Stimulated activated naive CD8-positive, alpha-beta T cell treated with anti-CD3 and anti-CD28 coated beads, Interleukin-15, Interleukin-2, amounts not matched to agents 100 U/mL and 50 U/mL, for 24 hours (primary cell): ENCODE results near the gene COBL.

Source experiments
- ATAC-seq: fragments of 150-1000 bp; cut with Tn5 transposase; one replicate; pipeline ENCODE4 v1.10.0; 2021
- DNase-seq: peaks from one replicate; pipeline ENCODE4 v3.0.0; 2021

COBL gene

DNA sequence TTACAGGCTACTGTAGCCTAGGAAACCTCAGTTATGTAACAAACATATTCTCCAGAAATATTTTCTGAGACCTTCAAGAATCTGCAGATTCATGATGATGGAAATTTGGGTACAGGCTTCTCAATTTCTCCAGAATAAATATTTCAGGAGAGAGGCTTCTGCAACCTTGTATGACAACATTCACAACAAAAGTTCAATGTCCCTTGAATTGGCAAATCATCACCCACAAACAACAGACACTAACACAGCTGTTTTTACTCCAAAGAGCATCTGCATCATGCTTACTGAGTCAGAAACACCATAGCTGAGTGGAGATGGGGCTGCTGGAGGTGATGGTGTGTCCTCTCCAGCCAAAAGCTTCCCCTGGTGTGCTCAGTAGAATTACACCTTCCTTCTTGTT is 9.3 kb upstream of the COBL start:
- no peak for DNase-seq
- no peak for ATAC-seq

DNA sequence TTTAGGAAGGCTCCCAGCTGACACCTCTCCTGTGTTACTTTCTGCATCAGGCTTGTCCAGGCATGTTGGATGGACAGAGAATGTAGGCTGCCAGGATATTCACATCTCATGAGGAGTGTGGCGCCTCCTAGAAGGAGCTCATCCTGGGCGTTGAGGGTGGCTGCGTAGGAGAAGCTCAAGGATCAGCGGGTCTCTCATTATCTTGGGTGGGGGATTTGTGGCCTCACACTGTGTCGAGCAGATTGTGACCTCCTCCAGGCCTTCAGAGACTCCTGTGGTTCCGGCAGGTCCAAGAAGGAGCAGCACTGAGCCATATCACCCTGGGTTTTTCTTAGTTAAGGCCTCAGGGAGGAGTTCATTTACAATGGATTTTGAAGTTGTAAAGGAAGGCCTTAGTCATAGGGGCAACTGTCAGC is 8.7 kb upstream of the COBL start:
- no peak for ATAC-seq

DNA sequence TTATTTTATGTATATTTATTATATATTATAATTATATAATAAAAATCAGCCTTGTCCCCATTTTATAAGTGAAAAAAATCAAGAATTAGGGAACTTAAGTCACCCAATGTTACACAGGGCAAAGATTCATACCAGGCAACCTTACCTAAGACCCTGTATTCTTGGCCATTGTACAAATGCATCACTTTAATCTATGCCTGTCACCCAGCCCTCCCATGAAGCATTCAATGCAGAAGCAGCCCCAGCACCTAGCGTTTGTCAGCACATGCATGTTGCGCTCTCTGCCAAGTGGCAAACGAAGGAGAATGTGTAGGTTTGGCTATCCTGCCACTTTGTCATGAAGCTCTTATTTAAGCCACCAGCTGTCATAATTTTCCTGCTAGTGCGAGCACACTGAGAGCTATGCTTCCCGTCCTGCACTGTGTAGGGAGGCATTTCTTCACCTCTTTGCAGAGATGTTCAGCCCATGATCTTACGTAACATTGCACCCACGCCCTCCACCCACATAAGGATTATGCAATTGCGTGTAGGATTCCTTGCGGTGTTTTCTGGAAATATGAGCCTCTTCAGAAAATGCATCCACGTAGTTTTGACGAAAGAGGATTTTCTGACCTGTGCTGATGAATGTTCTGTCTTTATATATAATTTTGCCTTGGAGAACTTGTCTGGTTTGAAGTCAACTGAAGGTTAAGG is 7.7 kb upstream of the COBL start:
- DNase-seq (no peak), ATAC-seq (no peak)

More for the DNA sequence above, 8.7 kb upstream of the COBL start:
- DNase-seq = no peak

DNA sequence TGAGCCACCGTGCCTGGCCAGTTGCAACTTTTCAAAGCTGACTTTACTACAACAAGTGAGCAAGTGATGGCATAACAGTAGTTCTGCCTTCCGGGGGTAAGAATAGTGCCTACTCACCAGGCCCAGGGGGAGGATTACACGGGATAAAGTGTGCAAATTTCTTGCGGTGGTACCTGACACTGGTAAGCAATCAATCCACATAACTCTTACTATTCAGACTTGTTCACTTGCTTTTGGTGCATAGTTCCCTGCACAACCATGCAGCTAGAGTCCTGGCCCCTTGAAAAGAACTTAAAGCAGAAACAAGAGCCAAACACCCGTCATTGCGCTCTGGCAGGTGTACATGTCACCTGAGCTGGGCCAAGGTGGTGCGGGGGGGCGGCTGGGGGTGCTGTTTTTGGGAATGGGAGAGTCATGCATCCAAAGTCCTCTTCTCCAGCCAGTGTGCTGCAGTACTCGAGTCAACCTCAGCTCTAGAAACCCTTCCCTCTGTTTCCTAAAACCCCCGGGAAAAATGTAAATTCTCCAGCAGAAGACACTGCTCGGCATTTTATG is 5.4 kb upstream of the COBL start:
- ATAC-seq (no peak), DNase-seq (no peak)

DNA sequence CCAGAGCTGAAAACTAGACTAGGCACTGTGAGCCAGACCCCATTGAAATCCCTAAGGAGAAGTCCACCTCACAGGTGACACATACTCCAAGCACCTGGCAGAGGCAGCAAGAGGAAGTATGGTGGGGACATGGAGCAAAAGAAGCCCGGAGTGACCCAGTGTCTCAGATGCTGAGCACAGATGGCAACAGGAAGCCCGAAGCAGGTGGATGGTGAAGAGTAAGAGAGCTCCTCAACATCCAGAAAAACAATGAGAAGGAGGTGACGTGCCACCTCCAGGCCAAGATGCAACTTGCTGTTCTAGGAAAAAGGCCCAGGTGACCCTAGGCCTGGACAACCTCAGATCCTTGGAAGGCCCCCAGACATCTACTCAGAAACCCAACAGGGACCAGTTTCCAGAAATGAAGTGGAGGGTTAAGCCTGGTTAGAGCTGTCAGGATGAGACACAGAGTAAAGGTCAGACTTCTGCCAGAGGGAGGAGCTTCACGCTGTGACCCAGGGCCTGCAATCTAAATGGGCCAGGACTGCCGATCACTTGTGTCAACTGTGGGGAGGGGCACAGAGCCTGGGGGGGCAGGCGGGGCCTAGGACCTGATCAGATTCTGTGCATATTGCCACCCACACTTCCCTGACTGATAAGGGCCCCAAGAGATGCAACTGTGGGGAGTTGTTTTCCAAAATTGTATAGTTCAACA is 2.4 kb upstream of the COBL start:
- no peak for ATAC-seq

DNA sequence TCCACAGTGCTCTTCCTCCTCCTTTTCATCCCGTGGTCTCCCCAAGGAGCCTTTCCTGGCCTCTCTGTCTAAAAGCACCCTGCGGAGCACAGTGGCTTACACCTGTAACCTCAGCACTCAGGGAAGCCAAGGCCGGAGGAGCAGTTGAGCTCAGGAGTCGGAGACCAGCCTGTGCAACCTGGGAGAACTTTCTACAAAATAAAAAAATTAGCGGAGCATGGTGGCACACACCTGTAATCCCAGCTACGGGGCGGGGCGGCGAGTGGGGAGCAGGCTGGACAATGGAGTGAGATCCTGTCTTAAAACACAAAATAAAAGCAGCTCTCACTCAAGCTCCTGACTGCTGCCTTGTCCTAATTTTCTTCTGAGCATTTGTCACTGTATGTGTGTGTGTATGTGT is 1.4 kb upstream of the COBL start:
- ATAC-seq (no peak), DNase-seq (no peak)

More for the DNA sequence above, 2.4 kb upstream of the COBL start:
- DNase-seq = no peak

DNA sequence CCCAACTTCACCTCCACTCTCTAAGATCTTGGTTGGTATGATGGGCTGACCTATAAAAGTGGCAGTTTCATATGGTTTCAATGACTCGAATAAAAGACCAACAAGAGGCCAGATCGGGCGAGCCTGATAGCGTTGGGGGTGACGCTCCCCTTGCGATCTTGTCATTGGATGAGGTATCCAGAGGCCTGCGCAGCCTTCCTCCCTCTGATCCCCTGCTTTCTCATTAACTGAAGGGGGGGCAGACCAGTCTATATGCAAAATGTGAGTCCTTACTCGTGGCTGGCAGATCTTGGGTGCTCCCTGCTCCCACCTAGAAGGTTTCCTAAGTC is 937 bp upstream of the COBL start:
- ATAC-seq (no peak), DNase-seq (no peak)

DNA sequence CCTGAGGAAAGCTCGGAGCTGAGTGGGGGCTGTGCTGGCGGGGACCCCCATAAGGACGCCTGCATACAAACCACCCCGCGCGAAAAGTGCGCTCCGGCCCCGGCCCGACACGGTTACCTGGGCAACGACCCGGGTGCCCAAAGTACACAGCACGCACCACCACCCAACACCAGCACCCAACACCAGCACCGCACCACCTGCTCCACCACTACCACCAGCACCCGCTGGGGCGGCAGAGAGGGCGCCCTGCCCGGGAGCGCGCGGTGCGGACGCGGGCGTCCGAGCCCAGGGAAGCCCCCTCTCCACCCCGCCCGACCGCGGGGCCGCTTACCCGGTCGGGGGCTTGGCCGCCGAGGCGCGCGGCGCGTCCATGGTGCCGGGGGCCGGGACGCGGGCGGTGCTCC is 345 bp downstream of the COBL start:
- no peak for DNase-seq
- no peak for ATAC-seq

DNA sequence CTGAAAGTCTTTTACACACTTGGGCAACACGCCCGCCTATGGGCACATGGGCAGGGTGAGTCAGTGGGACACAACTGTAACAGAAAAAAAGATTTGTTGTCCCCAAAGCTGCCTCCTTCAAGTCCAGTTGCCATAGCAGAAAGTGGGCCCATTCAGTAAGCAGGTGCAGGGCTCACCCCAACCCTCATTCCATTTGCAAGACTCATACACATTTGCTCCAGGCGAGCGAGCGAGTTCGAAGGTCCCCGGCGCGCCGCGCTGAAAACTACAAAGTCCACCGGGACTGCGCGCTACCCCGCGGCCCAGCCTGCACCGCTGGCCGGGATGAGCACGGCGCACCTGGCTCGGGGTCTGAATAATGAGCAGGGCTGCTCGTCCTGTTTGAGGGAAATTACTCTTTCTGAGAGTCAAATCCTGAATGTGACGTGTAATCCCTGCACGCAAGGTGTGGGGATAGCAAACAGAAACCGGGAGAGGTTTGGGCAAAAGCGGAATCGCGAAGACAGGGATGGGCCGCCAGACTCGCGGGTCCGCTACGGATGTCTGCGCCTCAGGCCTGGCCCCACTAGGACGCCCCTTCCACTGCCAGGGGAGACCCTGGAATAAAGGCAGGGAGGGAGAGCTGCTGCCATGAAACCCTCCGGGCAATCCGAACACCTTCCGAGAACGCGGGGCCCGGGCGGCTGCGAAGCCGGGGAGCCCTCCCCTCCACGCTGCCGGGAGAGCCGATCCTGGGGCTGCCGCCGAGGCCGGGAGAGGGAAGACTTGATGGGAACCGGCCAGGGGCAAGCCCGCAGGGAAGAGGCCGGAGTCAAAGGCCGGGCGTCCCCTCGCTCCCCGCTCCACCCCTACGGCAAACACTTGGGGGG is 982 bp downstream of the COBL start:
- DNase-seq = no peak
- no peak for ATAC-seq

DNA sequence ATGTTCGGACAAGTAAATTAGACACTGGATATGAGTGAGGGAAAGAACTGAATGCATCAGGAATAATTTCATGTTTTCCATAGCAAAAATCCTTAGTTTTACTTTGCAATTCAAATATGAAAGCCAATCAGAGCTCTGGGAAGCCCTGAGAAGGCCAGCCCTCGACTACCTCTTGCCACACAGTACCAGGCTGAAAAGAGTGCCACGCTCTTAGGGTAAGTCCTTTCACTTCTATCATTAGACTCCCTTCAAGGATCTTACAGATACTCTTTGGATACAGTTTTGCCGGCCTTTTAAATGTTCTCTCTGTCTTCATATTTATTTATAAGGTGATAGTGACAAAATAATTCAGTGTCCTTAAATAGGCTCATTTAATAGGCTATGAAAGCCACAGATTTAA is 1.9 kb downstream of the COBL start:
- no peak for DNase-seq
- no peak for ATAC-seq

DNA sequence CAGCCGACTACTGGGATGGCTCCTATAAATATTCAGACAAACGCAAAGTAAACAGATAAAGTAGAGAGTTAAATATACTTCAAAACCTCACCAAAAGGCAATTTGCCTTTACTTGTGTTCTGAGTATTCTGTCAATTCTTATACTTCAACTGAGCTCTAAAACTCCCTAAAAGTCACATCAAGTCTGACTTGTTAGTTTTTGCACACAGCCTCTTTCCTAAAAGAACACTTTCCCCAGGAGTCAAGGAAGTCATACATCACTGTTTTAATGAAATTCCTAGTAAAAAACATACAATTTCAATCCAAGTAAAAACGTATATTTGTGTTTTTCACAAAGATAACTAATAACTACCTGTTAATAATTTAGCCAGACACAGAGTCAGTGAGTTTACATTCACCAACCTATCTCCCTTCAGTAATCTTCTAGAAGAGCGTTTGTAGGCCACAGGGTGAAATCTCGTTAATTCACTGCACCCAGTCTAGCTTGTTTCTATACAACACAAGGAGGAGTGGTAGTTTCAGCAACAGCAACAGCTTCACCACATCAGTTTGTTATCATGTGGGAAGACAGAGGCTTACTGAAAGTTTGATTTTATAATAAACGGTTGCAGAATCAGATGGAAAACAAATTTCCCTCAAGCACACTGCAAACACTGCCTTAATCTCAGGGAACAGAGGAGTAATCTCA is 2.7 kb downstream of the COBL start:
- no peak for ATAC-seq
- no peak for DNase-seq

DNA sequence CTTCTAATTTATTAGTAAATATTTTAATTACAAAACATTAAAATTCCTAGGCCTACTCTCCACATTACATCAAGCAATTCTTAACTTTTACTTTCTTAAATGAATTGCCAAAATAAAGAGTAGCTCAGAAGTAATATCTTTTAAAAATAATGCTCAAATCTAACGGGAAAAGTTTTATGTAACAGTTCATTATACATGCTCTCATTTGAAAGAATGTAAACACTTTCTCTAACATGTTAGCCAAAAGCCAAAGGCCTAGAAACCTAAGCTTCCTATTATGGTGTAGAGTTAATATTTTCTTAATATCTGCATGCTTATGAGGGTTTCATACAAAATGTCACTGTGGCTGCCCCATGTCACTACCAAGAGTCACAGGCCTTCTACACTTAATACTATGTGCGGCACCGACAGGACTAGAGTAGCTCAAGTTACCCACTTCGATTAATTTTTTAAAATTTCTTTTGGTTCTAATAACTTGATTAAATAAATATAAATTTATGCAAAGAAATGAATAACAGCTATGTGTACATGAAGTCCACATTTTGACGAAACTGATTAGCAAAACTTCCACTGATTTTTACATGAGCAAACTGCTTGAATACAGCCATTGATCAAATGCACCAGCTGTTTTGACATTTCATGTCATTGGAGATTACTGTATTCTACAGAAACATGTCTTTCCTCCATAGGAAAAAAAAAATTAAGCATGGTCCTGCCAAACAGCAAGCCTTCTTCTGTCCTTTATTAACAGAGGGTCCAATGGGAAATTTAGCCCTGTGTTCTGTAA is 3.5 kb downstream of the COBL start:
- ATAC-seq (no peak), DNase-seq (no peak)

DNA sequence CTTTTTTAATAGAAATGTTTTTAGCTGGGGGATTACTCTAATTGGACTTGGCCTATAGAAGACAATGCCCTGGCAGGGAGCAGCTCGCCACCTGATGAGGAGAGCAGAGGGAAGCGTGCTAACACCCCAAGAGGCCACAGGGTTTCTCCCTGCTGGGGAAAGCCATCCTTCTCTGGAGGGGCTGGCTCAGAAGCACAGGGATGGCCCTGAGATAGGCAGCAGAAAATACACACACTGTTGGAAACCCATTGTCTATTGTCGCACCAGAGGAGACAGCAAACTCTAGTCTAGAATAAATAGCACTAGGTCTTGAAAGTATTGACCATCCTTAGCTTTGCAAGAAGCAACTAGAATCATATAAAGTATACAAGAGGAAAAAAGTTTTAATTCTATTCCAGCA is 5.4 kb downstream of the COBL start:
- ATAC-seq = no peak

DNA sequence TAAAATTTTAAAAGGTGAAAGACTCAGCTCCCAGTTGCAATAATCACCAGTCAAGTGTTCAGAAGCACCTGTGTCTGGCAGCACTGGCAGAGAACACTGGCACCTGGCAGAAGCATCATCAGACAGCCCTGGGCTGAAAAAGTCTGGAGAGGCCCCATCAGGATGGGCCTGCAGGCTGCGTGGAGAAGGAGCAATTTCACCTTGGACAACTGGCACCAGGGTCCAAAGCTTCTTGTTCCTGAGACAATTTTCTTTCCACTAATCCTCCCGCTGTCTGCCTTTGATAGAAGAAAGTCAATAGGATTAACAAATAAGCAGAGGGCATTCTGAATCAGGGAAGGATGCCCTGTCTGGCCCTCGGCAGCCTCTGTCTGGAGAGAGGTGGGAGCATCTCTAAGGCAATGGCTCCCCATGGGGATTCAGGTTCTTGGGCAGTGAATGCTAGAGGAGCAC is 6.5 kb downstream of the COBL start:
- ATAC-seq (no peak), DNase-seq (no peak)

More for the DNA sequence above, 5.4 kb downstream of the COBL start:
- no peak for DNase-seq

DNA sequence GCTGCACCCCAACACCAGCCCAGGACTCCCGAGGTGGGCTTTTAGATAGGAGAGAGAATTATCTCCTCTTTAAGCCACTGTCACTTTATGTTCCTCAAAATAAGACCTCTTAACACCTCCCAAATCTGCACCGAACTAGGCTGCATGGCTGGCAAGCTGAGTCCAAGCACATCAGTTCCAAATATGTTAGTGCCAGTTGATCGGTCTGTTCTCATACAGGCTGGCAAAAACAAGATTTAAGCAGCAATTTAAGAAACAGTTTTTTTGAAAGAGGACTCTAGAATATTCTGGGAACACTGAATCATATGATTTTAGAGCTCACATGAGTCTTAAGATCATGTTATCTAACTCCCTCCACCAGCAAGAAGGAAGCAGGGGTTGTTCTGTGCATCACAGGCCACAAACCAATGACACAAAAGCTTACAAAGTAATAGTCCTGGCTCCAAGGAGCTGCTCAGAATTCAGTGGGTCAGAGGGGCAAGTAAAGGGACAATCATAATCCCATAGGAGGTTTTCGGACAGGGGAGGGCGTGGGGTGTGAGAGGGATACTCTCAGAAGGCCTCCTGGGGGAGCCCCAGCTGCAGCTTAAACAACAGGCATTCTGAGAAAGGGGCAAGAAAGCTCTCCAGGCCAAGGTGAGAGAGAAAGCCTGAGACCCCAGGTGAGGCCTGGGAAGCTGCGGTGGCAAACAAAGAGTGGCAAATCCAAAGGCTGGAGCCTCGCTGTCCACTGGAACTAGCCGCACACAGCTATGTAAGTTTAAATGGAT is 7.1 kb downstream of the COBL start:
- no peak for ATAC-seq

DNA sequence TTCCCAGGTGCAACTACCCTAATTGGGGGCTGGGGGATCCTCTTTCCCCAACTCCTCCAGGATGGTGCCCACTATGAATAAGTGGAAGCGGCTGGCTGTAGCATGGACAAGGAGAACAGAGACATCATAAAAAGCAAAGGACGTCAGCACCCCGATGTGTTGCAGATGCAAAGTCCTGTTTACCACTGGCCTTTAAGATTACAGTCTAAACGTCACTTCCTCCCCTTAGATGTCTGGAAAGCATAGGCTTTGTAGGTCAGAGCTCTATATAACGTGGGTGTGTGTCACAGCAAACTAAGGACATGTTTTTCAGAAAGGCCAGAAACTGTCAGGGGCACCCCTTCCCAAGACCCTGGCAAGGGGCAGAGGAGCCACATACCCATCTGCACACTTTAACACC is 7.9 kb downstream of the COBL start:
- ATAC-seq (no peak), DNase-seq (no peak)

More for the DNA sequence above, 7.1 kb downstream of the COBL start:
- no peak for DNase-seq

DNA sequence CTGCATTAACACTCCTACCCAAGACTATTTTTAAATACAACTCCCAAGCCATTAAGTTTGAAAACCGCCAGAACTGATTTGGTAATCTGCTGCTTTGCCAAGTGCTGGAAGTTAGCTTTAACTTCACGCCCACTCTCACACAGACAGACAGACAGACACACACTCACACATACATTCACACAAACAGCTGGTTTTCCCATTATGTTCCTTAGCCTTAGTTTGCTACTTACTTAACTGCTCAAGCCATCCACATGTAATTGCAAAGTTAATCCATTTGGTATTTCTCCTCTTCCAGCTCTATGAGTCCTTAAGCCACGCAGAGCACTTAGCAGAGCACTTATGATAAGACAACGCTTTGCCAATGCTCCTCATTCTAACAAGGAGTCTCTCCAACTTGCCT is 8.3 kb downstream of the COBL start:
- ATAC-seq (no peak), DNase-seq (no peak)

DNA sequence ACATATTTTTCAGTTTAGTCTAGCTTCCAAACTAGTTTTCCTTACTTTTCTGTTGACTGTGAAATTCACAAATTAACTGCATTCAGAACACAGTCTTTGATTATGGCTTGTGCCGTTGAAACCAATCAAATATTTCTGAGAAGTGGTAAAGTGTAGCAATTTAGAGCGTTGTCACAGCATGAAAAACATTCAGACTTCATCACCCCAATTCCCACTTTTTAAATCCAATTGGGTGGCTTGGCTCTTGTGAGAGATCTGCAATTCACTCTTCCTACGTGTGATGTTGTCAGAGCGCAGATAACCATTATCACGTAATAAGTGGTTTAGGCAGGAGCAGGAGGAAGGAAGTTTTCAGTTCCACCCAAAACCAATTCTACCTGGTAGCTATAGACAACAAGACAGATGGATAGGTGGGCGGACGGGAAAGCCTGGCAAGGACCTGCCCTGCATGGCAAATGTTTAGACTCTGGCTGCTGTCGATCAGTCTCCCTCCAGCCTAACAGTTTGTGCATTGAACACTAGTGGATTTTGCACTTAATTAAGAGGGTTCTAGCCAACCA is 8.9 kb downstream of the COBL start:
- no peak for DNase-seq
- no peak for ATAC-seq

DNA sequence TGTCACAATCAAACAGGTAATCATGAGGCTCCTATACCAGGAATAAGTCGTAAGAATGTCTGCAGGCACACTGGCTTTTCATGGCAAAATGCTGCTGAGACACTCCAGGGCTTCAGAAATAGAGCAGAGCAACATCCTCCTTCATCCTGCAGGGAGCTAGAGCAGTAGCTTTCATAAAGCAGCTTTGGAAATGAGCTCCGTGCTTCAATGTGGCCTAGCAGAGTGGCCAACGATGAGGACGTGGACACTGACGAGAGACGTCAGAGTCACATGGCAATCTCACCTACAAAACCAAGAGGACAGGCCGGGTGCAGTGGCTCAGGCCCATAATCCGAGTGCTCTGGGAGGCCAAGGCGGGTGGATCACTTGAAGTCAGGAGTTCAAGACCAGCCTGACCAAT is 9.8 kb downstream of the COBL start:
- DNase-seq = no peak
- ATAC-seq = no peak

DNA sequence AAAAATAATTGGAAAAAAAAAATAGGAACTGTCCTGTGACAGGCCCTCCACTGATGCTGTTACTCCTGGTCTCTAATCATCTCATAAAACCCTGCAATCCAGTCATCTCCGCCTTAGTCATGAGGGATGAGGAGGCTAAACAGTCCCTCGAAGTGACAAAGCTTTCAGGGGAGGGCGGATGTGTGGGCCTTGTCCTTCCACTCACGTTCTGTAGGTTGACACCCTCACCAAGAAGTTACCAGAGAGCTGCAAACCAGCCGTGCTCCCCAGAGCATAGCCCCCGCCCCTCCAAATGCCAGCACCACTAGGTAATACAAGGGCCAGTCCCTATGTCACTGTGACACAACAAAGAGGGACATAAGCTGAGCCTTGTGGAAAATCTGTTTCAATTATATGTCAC is 11.9 kb downstream of the COBL start:
- DNase-seq (no peak), ATAC-seq (no peak)
